Right hindlimb (tissue), 1 donor: ENCODE measurements around the gene CCDC97.
"Not testable (repeated sequence)": the region's sequence is repeated elsewhere in the genome, so short reads cannot be mapped to it uniquely, and the experiment has no call there.

Source experiments
- DNase-seq: peaks from one replicate; pipeline ENCODE4 v3.0.0-alpha.2; 2018

Gene CCDC97

DNA sequence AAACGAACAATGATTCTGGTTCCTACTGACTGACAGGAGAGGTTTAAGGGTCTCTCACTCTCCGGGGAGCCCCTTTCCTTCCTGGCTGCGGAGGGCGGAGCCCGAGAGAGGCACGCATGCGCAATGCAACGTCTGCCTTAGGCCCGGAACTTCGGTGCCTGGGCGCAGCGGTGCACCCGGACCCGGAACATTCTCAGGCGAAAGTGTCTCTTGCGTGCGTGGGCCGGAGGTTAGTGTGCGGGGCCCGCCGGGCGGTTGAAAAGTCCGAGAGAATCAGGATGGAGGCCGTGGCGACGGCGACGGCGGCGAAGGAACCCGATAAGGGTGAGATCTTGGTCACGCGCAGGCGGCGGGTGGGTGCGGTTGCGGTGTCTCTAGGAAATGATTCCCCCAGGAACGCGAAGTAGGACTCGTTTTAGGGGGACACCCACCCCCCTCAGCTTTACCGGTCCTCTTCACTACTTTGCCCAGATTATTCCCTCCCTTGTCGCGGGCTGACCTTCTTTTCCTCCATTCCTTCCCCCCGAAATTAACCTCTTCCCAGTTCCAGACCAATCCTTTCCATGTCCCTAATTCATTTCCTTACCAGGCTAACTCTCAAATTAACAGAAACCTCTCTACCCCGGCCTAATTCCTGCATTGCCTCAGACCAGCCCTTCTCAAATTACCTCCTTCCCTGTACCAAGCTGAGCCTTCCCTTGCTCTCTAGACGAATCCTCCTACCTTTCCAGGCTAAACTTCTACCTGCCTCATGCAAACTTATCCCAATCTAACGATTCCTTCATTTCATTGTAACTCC lies at the start of gene CCDC97:
Gene CCDC97 (plus strand): TSS at position 140 of the 799 bp plus-strand sequence. CDS start 139 bp downstream, at position 279.
- peak; percentile 93 for DNase-seq

GRCh38 chr19:41261474-41262190 lies 48.3 kb upstream of the CCDC97 start:
- peak; percentile 22 for DNase-seq

DNA sequence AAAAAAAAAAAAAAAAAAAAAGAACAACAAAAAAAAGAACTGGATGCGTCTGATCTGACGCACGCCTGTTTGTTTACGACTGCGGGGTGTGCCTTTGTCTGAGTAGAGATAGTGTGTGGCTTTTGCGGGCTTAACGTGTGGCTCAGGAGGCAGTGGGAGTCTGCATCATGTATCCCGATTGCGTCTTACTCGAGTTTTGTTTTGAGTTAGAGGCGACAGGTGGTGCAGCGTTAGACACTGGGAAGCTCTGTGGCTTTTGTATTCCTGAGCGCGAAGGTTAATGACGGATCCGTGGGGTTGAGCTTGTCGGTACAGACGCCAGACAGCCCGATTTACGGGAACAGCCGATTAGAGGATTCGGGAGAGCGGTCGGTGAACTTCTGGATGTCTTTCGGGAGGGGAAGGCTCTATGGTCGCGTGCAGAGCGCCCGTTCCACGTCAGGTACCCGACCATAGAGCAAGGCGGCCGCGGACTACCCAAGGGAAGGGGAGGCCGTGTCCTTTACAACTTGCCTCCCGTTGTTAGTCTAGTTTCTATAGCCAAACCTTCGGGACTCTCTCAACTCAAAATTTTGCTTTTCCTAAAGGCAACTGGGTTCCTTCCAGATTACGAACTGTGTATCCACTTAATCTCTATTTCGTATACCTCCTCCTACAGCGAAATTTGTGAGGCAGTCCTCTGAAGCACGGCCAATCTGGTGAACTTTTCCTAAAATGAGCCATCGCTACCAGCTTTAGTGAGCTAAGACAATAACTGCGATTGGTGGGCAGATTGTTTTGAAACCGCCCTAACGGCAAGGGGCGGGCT lies 46.7 kb upstream of the CCDC97 start:
- no peak for DNase-seq

DNA sequence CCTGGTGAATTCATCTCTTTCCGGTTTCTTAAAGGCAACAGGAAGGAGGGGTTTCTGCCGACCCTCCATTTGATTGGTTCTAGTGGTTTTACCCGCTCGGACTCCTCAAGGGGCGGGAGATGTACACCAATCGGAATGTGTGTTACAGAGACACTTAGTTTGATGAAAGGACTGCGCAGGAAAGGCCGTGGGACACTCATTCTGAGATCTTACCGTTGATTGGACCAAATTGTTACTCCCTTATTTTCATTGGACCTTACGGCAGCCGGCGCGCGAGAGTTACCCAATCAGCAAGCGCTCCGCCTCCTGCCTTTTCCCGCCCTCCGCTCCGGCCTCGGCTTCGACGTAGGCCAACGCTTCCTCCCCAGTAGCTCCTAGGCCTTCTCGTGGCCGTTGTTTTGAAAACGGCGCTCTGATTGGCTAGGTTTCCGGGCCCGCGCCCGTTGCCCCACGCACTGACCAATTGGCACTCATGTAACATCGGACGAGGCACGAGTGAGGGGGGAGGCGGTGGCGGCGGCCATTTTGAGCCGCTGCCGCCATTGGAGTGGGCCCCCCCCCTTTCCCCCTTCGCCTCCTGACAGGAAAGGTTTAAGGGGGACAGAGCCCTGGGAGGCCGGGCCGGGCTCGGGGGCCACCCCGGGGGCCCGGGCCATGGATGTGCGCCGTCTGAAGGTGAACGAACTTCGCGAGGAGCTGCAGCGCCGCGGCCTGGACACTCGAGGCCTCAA lies 46.0 kb upstream of the CCDC97 start, which contains the start of gene HNRNPUL1:
Gene HNRNPUL1 (plus strand): TSS at position 523 of the 731 bp plus-strand sequence. CDS start 132 bp downstream, at position 655.
- peak; percentile 100 for DNase-seq

GRCh38 chr19:41264581-41265394 lies 45.2 kb upstream of the CCDC97 start:
- DNase-seq, result peak; percentile 71

GRCh38 chr19:41265395-41266153 lies 44.4 kb upstream of the CCDC97 start:
- peak; percentile 28 for DNase-seq

DNA sequence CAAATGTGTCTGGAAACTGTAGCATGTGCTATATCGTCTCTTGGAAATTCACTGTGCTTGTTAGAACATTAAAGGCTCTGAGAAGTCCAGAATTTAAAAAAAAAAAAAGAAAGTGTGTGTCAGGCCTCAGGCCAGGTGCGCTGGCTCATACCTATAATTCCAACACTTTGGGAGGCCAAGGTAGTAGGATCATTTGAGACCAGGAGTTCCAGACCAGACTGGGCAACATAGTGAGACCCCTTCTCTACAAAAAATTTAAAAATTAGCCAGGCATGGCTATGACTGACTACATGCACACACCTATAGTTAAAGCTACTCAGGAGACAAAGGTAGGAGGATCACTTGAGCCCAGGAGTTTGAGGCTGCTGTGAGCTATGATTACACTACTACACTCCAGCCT lies 40.9 kb upstream of the CCDC97 start:
- no peak for DNase-seq

DNA sequence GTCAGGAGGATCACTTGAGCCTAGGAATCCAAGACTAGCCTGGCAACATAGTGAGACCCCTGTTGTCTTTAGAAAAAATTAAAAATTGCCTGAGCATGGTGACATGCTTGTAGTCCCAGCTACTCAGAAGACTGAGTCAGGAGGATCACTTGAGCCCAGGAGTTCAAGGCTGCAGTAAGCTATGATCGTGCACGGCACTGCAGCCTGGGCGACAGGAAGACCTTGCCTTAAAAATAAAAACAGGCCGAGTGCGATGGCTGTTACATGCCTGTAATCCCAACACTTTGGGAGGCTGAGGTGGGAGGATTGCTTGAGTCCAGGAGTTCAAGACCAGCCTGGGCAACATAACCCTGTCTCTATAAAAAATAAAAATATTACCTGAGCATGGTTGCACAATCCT lies 40.4 kb upstream of the CCDC97 start:
- no peak for DNase-seq

DNA sequence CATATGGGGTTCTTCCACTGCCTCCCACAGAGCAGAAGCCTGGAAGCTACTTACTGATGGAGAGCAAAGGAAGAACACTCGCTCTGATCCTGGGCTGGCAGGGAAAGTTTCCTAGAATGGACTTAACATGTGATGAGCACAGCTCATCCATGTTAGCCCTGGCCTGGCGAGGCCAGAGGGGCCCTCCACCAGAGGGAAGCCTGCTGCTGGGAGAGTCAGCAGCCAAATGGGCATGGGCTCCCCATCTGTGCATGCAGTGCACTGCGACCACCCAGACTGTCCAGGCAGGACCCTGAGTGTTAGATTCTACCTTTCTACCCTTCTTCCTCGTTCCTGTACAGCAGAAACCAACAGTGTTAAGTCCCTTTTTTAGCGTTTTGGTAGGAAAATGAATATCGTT lies 36.9 kb upstream of the CCDC97 start:
- no peak for DNase-seq

DNA sequence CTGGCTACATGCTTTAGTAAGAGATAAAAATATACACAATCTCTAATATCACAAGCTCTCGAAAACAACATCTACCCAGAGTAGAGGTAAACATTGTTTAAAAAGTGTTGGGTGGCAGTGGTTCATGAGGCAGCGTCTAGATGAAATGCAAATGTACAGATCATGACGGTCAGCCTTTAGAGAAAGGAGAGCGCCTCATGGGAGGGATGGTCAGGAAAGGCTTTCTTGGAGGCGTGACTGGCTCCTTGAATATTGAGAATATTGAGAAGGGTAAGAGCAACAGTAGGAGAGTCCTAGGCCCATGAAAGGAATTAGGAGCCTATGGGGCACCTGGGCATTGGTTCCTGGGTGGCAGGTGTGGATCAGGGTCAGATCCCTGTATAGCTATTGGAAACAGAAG lies 35.2 kb upstream of the CCDC97 start:
- DNase-seq, result no peak

GRCh38 chr19:41276231-41276630 lies 33.7 kb upstream of the CCDC97 start:
- DNase-seq, result no peak

GRCh38 chr19:41278478-41278877 lies 31.5 kb upstream of the CCDC97 start:
- DNase-seq, result no peak

DNA sequence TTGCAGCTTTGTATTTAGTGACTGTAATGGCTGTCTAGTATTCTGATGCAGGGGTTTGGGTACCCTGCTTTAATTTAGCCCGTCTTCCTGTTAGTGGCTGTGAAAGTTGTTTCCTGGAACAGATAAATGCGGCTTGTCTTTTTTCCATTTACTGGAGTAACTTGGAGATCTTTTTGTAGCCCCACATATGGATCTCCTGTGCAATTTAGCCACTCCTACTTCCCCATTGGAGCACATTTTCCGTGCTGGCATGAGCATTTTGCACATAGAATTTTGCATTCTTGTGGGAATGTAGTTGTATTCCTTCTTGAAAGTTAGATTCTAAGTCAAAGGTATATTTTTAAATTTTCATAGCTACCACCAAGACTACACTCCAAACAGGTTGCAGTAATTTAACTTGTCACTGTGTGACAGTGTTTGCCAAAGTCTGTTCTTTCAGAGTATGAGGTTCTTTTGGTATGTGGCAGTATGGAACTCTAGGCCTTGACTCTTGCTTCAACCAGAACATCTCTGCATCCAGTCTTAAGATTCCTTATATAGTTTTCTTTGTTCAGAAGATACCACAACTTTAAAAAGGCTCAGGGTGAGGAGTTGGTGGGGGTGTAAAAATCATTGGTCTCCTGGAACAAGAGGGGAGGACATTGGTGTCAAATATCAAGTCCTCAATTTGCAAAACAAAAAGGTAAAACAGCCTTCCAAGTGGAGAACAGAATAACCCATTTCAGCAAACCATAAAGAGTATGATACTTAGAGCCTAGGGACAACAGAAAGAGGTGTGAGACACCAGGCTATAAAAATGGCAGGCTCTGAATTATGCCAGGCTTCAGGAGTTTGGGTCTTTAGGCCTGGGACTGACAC lies 21.1 kb upstream of the CCDC97 start:
- no peak for DNase-seq

DNA sequence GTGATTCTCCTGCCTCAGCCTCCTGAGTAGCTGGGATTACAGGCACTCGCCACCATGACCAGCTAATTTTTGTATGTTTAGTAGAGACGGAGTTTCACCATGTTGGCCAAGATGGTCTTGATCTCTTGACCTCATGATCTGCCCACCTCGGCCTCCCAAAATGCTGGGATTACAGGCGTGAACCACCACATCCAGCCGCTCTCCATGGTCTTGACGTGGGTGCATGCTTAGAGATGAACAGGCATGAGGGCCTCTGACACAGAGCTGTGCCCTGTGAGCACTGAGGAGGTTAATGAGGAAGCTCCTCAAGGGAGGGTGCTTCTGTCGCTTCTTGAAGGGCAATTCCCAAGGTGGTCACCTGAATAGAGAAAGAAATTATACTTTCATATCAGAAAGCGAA lies 20.2 kb upstream of the CCDC97 start:
- not testable (repeated sequence) for DNase-seq

GRCh38 chr19:41294393-41294792 lies 15.6 kb upstream of the CCDC97 start:
- no peak for DNase-seq

- no peak for DNase-seq
Measured at GRCh38 chr19:41295499-41295898, 14.5 kb upstream of the CCDC97 start.

DNA sequence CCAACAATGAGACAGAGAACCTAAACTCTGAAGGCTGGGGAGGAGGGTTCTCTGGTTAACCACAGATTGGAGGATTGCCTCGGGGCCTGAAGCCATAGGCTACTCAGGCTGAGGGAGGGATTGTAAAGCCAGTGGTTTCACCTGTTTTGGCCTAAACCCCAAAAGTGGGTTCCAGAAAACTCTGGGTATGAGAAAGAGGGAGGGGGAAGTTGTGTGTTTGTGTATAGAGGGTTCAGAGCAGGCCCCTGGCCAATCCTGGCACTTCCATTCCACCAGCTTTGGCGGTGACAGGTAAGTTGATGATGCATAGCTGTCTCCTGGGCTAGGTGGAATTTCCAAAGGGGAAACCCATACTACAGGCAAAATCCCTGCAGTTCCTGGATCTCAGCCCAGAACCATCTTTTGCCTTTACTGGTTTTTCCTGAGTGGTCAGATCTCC lies 13.5 kb upstream of the CCDC97 start:
- DNase-seq, result no peak

GRCh38 chr19:41297628-41298347 lies 12.2 kb upstream of the CCDC97 start:
- DNase-seq, result no peak

DNA sequence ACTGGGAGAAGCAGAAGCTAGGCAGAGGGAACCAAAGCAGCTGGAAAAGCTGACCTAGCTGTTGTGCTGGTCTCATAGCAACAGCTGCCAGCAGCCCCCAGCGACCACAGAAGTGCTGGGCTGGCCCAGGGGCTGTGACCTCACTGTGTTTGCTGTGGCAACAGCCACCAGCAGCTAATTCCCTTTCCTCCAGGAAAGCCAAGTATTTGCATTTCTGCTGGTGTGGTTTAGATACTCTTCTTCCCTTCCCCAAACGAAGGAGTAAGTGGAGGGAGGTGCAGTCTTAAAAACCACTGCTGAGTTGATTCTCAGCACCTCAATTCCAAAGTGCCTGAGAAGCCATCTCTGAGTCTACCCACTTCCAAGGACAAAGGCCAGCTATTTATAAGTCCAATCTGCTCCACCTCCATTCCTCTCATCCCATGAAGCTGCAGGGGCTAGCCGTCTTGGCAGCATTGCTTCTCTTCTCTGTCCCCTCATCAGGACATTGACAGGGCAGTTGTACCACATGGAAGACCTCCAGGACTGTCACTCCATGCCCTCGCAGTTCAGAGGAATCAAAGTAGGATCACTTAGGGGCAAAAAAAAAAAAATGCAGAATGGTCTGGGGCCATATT lies 11.5 kb upstream of the CCDC97 start:
- peak; percentile 94 for DNase-seq
